HepG2 (cell line): ENCODE data around the gene SCFD2. TPM values are rescaled to one million over a fixed set of nuclear protein-coding genes. Genes with fewer than 3 reads are reported as not detected.
A peak's percentile ranks its signal among the peaks of the same experiment; 100 is the strongest.

Experiments
- ATF7-NPFF ChIP-seq: sonication (generic); formaldehyde crosslinking; IDR thresholded peaks from 2 replicates; pipeline ENCODE4 v1.8.1; 2023; ENCODE audit warnings: mild to moderate bottlenecking, low read depth, missing genetic modification reagents, moderate library complexity
- CTCF ChIP-seq: sonication (generic); formaldehyde crosslinking; IDR thresholded peaks from 2 replicates; pipeline ENCODE4 v1.5.0; 2020; ENCODE audit warnings: mild to moderate bottlenecking, missing genetic modification reagents, moderate library complexity
- GATAD2A ChIP-seq: IDR thresholded peaks from 2 replicates; pipeline ENCODE4 v1.6.1; 2016
- KLF16 ChIP-seq, 2 experiments: sonication (generic) in 1 of 2; formaldehyde crosslinking in 1 of 2; IDR thresholded peaks; 2 replicates each; pipeline versions ENCODE4 v1.6.1 to v1.8.0; 2016 to 2023; ENCODE audit warnings: missing genetic modification reagents in 2 of 2, missing compliant biosample characterization in 1 of 2
- PAF1 ChIP-seq: IDR thresholded peaks from 2 replicates; pipeline ENCODE4 v1.6.1; 2016; ENCODE audit warnings: missing genetic modification reagents, missing compliant biosample characterization
- RBM22 ChIP-seq: fragments of 200-400 bp; formaldehyde crosslinking; optimal IDR thresholded peaks from 2 replicates; pipeline ENCODE3; 2017; ENCODE audit warnings: mild to moderate bottlenecking, low read length, moderate library complexity
- SAP130 ChIP-seq: IDR thresholded peaks from 2 replicates; pipeline ENCODE4 v1.6.1; 2016; ENCODE audit warnings: low read depth
- SMAD9 ChIP-seq: sonication (generic); formaldehyde crosslinking; IDR thresholded peaks from 2 replicates; pipeline ENCODE4 v1.5.1; 2020; ENCODE audit warnings: mild to moderate bottlenecking, missing genetic modification reagents
- TBX3 ChIP-seq: fragments of 450-650 bp; IDR thresholded peaks from 2 replicates; pipeline ENCODE4 v1.6.1; 2017; ENCODE audit warnings: antibody characterized with exemption, mild to moderate bottlenecking, inconsistent platforms, borderline replicate concordance
- XBP1 ChIP-seq: sonication (generic); formaldehyde crosslinking; IDR thresholded peaks from 2 replicates; pipeline ENCODE4 v1.5.0; 2020; ENCODE audit warnings: missing genetic modification reagents
- ZNF33A ChIP-seq: sonication (generic); formaldehyde crosslinking; IDR thresholded peaks from 2 replicates; pipeline ENCODE4 v1.5.1; 2020; ENCODE audit warnings: missing genetic modification reagents, mild to moderate bottlenecking, moderate library complexity, borderline replicate concordance
- ZNF350 ChIP-seq: sonication (generic); formaldehyde crosslinking; IDR thresholded peaks from 2 replicates; pipeline ENCODE4 v1.4.0; 2020; ENCODE audit warnings: mild to moderate bottlenecking, low read depth, missing genetic modification reagents, borderline replicate concordance
- ZNF460 ChIP-seq: sonication (generic); formaldehyde crosslinking; IDR thresholded peaks from 2 replicates; pipeline ENCODE4 v1.5.1; 2020; ENCODE audit warnings: missing genetic modification reagents, mild to moderate bottlenecking, borderline replicate concordance
- ZNF503 ChIP-seq: sonication (generic); formaldehyde crosslinking; IDR thresholded peaks from 2 replicates; pipeline ENCODE4 v1.4.0; 2020; ENCODE audit warnings: missing genetic modification reagents
- ZNF713 ChIP-seq: sonication (generic); formaldehyde crosslinking; IDR thresholded peaks from 2 replicates; pipeline ENCODE4 v1.4.0; 2020; ENCODE audit warnings: mild to moderate bottlenecking, missing genetic modification reagents
- polyA plus RNA-seq, 8 experiments: library from polyadenylated mRNA; depleted of rRNA in 3 of 8; stranded (reverse) in 7 of 8; unstranded in 1 of 8; fragments of >200 nt; fragmentation: Illumina TruSeq in 4 of 8; extraction: Trizol in 4 of 8; gene quantifications; 2 replicates each; pipeline versions ENCODE4 v1.2.1 to v1.2.3, GENCODE V29; 2011 to 2016; ENCODE audit warnings: low read depth in 4 of 8, missing spikeins in 1 of 8, mixed read lengths in 1 of 8; ENCODE audit not compliant: insufficient read depth in 1 of 8
- total RNA-seq, 5 experiments: library from RNA; depleted of rRNA; stranded (reverse); fragments of >200 nt; fragmentation: Illumina TruSeq; extraction: Trizol; gene quantifications; 2 replicates each; pipeline ENCODE4 v1.2.3, GENCODE V29; 2016; ENCODE audit warnings: low read depth in 1 of 5
- TF ChIP-seq, protein P1 (sequence below): fragments of 450-650 bp; IDR thresholded peaks from 2 replicates; pipeline ENCODE4 v1.6.1; 2016
- TF ChIP-seq, protein P2 (sequence below): sonication (generic); formaldehyde crosslinking; IDR thresholded peaks from 2 replicates; pipeline ENCODE4 v1.5.1; 2020; ENCODE audit warnings: missing genetic modification reagents, mild to moderate bottlenecking, borderline replicate concordance
- TF ChIP-seq, protein P3 (sequence below): sonication (generic); formaldehyde crosslinking; IDR thresholded peaks from 2 replicates; pipeline ENCODE4 v1.9.0; 2022; ENCODE audit warnings: missing genetic modification reagents, mild to moderate bottlenecking, borderline replicate concordance
- TF ChIP-seq, protein P4 (sequence below): fragments of 450-650 bp; IDR thresholded peaks from 2 replicates; pipeline ENCODE4 v1.6.1; 2017

The SCFD2 gene
- total and polyA plus RNA-seq, 2 of the 13 experiments (the other 11 are each of a cell fraction or from before 2014, with no cell fraction given): 4.6 to 15.6 TPM

GRCh38 chr4:53055716-53056403 lies 310.0 kb downstream of the SCFD2 start (continued):
- TF ChIP-seq XBP1 (CRISPR knock-in tag) (no peak), ZNF503 (CRISPR knock-in tag) (no peak), SAP130 (CRISPR knock-in tag) (peak; percentile 14; the same call in 1 of the 2 replicates), ZNF713 (CRISPR knock-in tag) (no peak), KLF16 (CRISPR knock-in tag; IDR thresholded peaks at IDR 0.05) (no peak), GATAD2A (CRISPR knock-in tag) (peak; percentile 54), CTCF (CRISPR knock-in tag) (no peak), ZNF460 (no peak), ZNF350 (CRISPR knock-in tag) (no peak), RBM22 (no peak), TBX3 (no peak), SMAD9 (no peak), PAF1 (CRISPR knock-in tag) (no peak), ATF7-NPFF (CRISPR knock-in tag) (no peak), ZNF33A (CRISPR knock-in tag) (no peak)
- TF ChIP-seq, protein P1, sequence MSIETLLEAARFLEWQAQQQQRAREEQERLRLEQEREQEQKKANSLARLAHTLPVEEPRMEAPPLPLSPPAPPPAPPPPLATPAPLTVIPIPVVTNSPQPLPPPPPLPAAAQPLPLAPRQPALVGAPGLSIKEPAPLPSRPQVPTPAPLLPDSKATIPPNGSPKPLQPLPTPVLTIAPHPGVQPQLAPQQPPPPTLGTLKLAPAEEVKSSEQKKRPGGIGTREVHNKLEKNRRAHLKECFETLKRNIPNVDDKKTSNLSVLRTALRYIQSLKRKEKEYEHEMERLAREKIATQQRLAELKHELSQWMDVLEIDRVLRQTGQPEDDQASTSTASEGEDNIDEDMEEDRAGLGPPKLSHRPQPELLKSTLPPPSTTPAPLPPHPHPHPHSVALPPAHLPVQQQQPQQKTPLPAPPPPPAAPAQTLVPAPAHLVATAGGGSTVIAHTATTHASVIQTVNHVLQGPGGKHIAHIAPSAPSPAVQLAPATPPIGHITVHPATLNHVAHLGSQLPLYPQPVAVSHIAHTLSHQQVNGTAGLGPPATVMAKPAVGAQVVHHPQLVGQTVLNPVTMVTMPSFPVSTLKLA: no peak
- TF ChIP-seq, protein P2, sequence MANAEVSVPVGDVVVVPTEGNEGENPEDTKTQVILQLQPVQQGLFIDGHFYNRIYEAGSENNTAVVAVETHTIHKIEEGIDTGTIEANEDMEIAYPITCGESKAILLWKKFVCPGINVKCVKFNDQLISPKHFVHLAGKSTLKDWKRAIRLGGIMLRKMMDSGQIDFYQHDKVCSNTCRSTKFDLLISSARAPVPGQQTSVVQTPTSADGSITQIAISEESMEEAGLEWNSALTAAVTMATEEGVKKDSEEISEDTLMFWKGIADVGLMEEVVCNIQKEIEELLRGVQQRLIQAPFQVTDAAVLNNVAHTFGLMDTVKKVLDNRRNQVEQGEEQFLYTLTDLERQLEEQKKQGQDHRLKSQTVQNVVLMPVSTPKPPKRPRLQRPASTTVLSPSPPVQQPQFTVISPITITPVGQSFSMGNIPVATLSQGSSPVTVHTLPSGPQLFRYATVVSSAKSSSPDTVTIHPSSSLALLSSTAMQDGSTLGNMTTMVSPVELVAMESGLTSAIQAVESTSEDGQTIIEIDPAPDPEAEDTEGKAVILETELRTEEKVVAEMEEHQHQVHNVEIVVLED (CRISPR knock-in tag): no peak
- TF ChIP-seq, protein P3, sequence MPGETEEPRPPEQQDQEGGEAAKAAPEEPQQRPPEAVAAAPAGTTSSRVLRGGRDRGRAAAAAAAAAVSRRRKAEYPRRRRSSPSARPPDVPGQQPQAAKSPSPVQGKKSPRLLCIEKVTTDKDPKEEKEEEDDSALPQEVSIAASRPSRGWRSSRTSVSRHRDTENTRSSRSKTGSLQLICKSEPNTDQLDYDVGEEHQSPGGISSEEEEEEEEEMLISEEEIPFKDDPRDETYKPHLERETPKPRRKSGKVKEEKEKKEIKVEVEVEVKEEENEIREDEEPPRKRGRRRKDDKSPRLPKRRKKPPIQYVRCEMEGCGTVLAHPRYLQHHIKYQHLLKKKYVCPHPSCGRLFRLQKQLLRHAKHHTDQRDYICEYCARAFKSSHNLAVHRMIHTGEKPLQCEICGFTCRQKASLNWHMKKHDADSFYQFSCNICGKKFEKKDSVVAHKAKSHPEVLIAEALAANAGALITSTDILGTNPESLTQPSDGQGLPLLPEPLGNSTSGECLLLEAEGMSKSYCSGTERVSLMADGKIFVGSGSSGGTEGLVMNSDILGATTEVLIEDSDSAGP (CRISPR knock-in tag): no peak
- TF ChIP-seq, protein P4, sequence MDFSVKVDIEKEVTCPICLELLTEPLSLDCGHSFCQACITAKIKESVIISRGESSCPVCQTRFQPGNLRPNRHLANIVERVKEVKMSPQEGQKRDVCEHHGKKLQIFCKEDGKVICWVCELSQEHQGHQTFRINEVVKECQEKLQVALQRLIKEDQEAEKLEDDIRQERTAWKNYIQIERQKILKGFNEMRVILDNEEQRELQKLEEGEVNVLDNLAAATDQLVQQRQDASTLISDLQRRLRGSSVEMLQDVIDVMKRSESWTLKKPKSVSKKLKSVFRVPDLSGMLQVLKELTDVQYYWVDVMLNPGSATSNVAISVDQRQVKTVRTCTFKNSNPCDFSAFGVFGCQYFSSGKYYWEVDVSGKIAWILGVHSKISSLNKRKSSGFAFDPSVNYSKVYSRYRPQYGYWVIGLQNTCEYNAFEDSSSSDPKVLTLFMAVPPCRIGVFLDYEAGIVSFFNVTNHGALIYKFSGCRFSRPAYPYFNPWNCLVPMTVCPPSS: no peak
